Lower leg skin (tissue), 3 donors: ENCODE measurements around the gene ADAMTS14.

ENCODE experiments used
- POLR2A ChIP-seq, 2 donors: fragments of 450-650 bp; IDR thresholded peaks; one replicate each; pipeline ENCODE4 v1.6.1; 2016 to 2017; ENCODE audit warnings: antibody characterized with exemption in 2 of 2, mild to moderate bottlenecking in 1 of 2, moderate library complexity in 1 of 2
- TF ChIP-seq, protein P1 (sequence below), 3 donors: fragments of 450-650 bp; IDR thresholded peaks; one replicate each; pipeline ENCODE4 v1.5.1; 2016; ENCODE audit warnings: antibody characterized with exemption in 3 of 3, mild to moderate bottlenecking in 3 of 3, moderate library complexity in 2 of 3

GRCh38 chr10:70684374-70684773 lies 12.1 kb downstream of the ADAMTS14 start:
- TF ChIP-seq, protein P1, sequence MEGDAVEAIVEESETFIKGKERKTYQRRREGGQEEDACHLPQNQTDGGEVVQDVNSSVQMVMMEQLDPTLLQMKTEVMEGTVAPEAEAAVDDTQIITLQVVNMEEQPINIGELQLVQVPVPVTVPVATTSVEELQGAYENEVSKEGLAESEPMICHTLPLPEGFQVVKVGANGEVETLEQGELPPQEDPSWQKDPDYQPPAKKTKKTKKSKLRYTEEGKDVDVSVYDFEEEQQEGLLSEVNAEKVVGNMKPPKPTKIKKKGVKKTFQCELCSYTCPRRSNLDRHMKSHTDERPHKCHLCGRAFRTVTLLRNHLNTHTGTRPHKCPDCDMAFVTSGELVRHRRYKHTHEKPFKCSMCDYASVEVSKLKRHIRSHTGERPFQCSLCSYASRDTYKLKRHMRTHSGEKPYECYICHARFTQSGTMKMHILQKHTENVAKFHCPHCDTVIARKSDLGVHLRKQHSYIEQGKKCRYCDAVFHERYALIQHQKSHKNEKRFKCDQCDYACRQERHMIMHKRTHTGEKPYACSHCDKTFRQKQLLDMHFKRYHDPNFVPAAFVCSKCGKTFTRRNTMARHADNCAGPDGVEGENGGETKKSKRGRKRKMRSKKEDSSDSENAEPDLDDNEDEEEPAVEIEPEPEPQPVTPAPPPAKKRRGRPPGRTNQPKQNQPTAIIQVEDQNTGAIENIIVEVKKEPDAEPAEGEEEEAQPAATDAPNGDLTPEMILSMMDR (IDR thresholded peaks at IDR 0.05) = no peak
- TF ChIP-seq POLR2A (IDR thresholded peaks at IDR 0.05) = no peak
